DMS153 (cell line): ENCODE measurements around the gene DNAJB2.
"Not testable (repeated sequence)": the region's sequence is repeated elsewhere in the genome, so short reads cannot be mapped to it uniquely, and the experiment has no call there.

Experiments used
- DNase-seq: peaks from one replicate; lab custom pipeline; 2025; lab: John Stamatoyannopoulos, UW

Gene DNAJB2

GRCh38 chr2:219285373-219285735, 6.2 kb downstream of the DNAJB2 start:
- DNase-seq, result no peak

- DNase-seq, result no peak
These were observed 6.8 kb downstream of the DNAJB2 start for GRCh38 chr2:219285894-219286425.

- no peak for DNase-seq
These were observed 7.4 kb downstream of the DNAJB2 start for GRCh38 chr2:219286436-219287115.

DNA sequence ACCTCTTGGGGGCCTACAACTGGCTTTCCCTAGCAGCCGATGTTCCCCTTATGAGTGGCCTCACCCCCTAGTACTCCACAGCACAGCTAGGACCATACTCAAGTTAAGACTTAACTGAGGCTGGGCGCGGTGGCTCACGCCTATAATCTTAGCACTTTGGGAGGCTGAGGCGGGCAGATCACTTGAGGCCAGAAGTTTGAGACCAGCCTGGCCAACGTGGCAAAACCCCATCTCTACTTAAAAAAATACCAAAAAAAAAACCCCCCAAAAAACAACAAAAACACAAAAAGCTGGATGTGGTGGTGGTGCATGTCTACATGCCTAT, 7.9 kb downstream of the DNAJB2 start:
- DNase-seq, result not testable (repeated sequence)

GRCh38 chr2:219287580-219288265, 8.6 kb downstream of the DNAJB2 start:
- no peak for DNase-seq

GRCh38 chr2:219289195-219289536, 10.0 kb downstream of the DNAJB2 start:
- DNase-seq, result no peak

DNA sequence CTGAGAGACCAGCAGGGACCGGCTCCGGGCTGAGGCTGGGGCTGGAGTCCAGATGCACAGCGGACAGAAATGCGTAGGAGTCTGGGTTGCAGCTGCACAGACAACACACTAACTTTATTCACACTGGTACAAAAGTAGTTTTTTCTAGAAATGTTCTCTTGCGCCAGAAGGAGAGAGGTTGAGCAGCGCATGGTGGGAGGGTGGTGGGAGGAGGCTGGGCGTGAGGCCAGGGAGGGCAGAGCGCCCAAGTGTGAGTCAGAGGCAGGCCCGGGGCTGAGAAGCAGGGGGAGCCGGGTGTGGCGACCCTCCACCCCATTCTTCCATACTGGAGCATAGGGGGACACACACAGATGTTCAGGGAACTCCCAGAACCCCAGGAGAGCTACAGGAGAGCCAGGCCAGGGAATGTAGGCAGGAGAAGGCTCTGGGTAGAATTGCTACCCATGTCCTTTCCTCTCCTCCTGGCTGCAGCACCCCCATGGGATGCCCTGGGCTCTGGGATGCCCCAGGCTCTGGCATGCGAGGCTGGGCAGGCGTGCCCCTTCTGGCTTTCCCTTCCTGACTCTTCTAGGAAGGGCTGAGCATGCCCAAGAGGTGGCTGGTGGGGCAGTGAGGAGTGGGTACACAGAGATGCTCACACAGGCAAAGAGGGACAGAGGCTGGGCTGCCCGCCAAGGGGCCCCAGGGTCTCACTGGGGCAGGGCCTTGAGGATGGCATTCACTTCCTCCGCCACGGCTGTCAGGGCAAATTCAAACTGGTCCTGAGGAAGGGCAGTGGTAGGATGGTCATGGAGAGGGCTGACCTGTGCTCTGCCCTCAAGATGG, 10.6 kb downstream of the DNAJB2 start:
- no peak for DNase-seq

DNA sequence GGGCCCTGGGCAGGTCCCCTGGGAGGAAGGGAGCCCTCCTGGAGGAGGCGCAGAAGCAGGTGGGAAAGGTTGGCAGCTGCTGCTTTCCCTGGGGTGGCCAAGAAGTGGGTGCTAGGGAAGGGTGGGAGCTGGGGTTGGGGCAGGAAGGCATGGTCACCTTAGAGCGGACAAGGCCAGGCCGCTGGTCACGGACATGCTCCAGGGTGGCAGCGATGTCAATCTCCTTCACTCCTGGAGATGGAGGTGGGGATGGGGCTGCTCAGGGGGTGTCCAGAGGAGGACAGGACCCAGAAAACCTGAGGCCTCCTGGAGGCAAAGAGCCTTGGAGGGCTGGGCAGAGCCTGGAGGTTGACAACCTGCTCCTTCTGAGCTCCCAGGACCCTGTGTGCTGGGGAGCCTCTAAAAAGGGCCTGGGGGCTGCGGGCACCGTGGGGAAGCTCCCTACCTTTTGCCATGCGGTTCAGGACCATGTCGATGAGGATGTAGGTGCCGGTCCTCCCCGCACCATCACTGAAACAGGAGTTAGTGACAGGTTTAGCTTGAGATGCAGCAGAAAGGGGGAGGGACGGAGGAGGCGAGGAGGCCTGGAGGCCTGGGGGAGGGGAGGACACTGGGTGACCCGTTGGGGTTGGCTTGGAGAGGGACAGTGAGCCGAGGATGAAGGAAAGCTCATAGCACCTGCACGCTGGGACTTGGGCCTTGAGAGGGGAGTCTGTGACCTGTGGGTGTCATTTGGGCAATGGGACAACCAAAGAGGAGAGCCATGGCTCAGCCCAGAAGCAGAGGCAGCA, 11.4 kb downstream of the DNAJB2 start:
- DNase-seq, result no peak

GRCh38 chr2:219291394-219291793, 12.2 kb downstream of the DNAJB2 start:
- DNase-seq, result no peak

- DNase-seq, result no peak
These were observed 12.8 kb downstream of the DNAJB2 start for GRCh38 chr2:219291910-219292490.

- DNase-seq, result no peak
These were observed 13.4 kb downstream of the DNAJB2 start for GRCh38 chr2:219292616-219293015.

GRCh38 chr2:219293736-219294231, 14.6 kb downstream of the DNAJB2 start:
- DNase-seq, result no peak

DNA sequence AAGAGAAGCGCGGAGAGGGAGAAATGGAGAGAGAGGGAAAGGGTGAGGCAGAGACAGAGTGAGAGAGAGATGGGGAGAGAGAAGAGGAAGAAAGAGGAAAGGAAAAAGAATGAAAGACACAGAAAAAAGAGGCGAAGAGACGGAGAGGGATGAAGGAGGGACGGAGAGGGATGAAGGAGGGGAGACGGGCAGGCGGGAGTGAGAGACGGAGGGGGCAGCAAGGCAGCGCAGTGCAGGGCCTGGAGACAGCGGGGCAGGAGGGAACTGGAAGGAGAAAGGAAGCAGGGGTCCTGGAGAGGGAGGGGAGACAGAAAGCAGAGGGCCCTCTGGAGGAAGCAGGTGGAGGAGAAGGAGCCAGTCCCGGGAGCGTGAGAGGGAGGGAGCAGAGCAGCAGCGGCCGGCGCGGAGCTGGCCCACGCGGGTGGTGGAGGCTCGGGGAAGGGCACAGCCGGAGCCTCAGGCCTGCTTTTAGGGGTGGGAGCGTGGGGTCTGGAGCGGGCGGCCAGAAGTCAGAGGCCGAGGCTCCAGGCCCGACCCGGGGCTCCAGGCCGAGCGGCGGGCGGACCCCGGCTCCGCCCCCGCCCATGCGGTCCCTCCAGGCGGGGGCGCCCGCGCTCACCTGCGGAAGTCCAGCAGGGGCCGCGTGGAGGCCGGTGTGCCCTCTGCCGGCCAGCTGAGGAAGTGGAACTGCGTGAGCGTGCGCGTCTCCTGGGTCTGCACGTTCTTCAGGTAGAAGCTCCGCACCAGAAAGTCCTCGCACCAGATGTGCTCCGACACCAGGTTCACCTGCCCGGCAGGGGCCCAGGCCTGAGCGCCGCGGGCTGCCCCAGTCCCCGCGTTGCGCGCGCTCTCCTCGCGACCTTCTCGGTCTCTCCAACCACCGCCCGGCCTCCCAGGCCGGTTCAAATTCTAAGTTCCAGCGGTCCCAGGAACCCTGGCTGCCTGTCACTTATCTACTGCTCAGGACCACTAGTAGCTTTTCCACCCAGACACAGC, 15.5 kb downstream of the DNAJB2 start:
- peak; percentile 75 for DNase-seq

DNA sequence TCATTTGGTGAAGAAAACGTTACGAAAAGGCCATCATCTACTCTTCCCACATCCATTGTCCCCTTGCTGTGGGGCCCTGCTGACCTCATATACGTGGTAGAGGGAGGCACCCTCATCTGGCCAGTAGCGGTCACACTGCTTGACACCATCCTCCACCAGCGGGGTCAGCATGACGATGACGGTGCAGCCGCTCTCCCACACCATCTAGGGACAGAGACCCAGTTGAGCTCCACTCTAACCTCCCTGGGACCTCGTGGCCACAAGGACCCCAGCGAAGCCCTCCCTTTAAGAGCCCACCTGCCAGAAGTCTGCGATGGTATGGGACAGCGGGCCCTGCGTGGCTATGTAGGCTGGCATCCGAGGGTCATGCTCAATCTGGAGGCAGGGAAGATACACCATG, 17.0 kb downstream of the DNAJB2 start:
- DNase-seq, result no peak

- no peak for DNase-seq
These were observed 17.6 kb downstream of the DNAJB2 start for GRCh38 chr2:219296631-219297391.

GRCh38 chr2:219297766-219298456, 18.7 kb downstream of the DNAJB2 start:
- no peak for DNase-seq

- DNase-seq, result peak; percentile 46
These were observed 19.7 kb downstream of the DNAJB2 start for GRCh38 chr2:219298759-219299371.

GRCh38 chr2:219299372-219299760, 20.2 kb downstream of the DNAJB2 start:
- no peak for DNase-seq

- no peak for DNase-seq
These were observed 20.9 kb downstream of the DNAJB2 start for GRCh38 chr2:219300022-219300421.
